Esophagus muscularis mucosa (tissue), 4 donors: ENCODE results near the gene ITGB8. TPM values are rescaled to one million over a fixed set of nuclear protein-coding genes. Genes with fewer than 3 reads are reported as not detected.
"Not testable (repeated sequence)": the region's sequence is repeated elsewhere in the genome, so short reads cannot be mapped to it uniquely, and the experiment has no call there.

ENCODE experiments used
- DNase-seq: peaks from one replicate; pipeline ENCODE4 v3.0.0-alpha.2; 2017; ENCODE audit errors: extremely low spot score
- H3K27ac ChIP-seq, 4 donors: fragments of 200-600 bp; sonication (generic); replicated peaks in 1 of 4; 1 replicate in 3 of 4; 2 replicates in 1 of 4; pipeline ENCODE4 v1.5.1; 2016 to 2019; ENCODE audit warnings: mild to moderate bottlenecking in 1 of 4
- H3K27me3 ChIP-seq, 4 donors: fragments of 200-600 bp; sonication (generic); one replicate each; pipeline versions ENCODE4 v1.5.1 to v1.6.0; 2016 to 2019
- H3K36me3 ChIP-seq, 4 donors: fragments of 200-600 bp; sonication (generic); one replicate each; pipeline ENCODE4 v1.5.1; 2016 to 2019
- H3K4me1 ChIP-seq, 4 donors: fragments of 200-600 bp; sonication (generic); one replicate each; pipeline ENCODE4 v1.5.1; 2016 to 2019
- H3K4me3 ChIP-seq, 4 donors: fragments of 200-600 bp; sonication (generic); 1 replicate in 2 of 4; 2 replicates in 2 of 4; pipeline ENCODE4 v1.5.1; 2016 to 2019; ENCODE audit warnings: mild to moderate bottlenecking in 4 of 4, moderate library complexity in 1 of 4
- H3K9me3 ChIP-seq, 4 donors: fragments of 200-600 bp; sonication (generic); 1 replicate in 3 of 4; 2 replicates in 1 of 4; pipeline ENCODE4 v1.5.1; 2016 to 2019
- CTCF ChIP-seq, 3 experiments: fragments of 200-600 bp in 2 of 3; fragments of 450-650 bp in 1 of 3; sonication (generic) in 2 of 3; IDR thresholded peaks; one replicate each; pipeline ENCODE4 v1.5.1; 2017 to 2019; ENCODE audit warnings: antibody characterized with exemption in 3 of 3, mild to moderate bottlenecking in 2 of 3, moderate library complexity in 1 of 3
- EP300 ChIP-seq: sonication (generic); formaldehyde crosslinking; IDR thresholded peaks from one replicate; pipeline ENCODE4 v1.6.1; 2017; ENCODE audit warnings: antibody characterized with exemption
- POLR2A ChIP-seq: fragments of 450-650 bp; IDR thresholded peaks from one replicate; pipeline ENCODE4 v1.6.1; 2017; ENCODE audit warnings: antibody characterized with exemption, moderate library complexity, mild to moderate bottlenecking, low read depth
- POLR2AphosphoS5 ChIP-seq, 2 donors: sonication (generic); formaldehyde crosslinking; IDR thresholded peaks; one replicate each; pipeline ENCODE4 v1.6.1; 2017; ENCODE audit warnings: antibody characterized with exemption in 2 of 2
- WGBS: methylation state at CpG from one replicate; pipeline ENCODE4 v1.1.5; 2018; 5-methylcytosine and 5-hydroxymethylcytosine counted together
- intact Hi-C: fragments of 100-400 bp; cut with DNase I; formaldehyde crosslinking; loops from one replicate; pipeline ENCODE4 v1.15.1; 2023
- total RNA-seq, 4 donors: library from RNA; depleted of rRNA; stranded (reverse); fragments of >200 nt; gene quantifications; one replicate each; pipeline versions ENCODE4 v1.1.0 to v1.2.1, GENCODE V29; 2016

The ITGB8 gene
- total RNA-seq, 4 donors from 2014 or later, result 19.5 to 30.4 (median 21.5) TPM

- peaks cover 0 to 22% (median 10%) of the 10 kb centered on the region in 4 donors for H3K4me1 ChIP-seq
- no peak overlapping the region for H3K27ac ChIP-seq
- DNase-seq, result no peak
- intact Hi-C loops, result no loop called here
- H3K27me3 ChIP-seq, result no peaks in the 10 kb centered on the region
- H3K4me3 ChIP-seq, result no peak overlapping the region
- TF ChIP-seq EP300, result no peak
- TF ChIP-seq POLR2AphosphoS5 (IDR thresholded peaks at IDR 0.05), result no peak
- no peak for TF ChIP-seq CTCF (IDR thresholded peaks at IDR 0.05)
- no peak for TF ChIP-seq POLR2A
- H3K9me3 ChIP-seq, result no peaks in the 10 kb centered on the region
- WGBS, result 76% methylated on average over 4 of the region's 4 CpGs
- no peaks in the 10 kb centered on the region for H3K36me3 ChIP-seq
Measured at GRCh38 chr7:20301311-20301939, 29.3 kb upstream of the ITGB8 start.

GRCh38 chr7:20302300-20302699 lies 28.4 kb upstream of the ITGB8 start:
- H3K9me3 ChIP-seq, H3K27ac ChIP-seq, H3K4me3 ChIP-seq, intact Hi-C loops, H3K36me3 ChIP-seq, H3K27me3 ChIP-seq, DNase-seq: not testable (repeated sequence)
- peaks cover 0 to 26% (median 16%) of the 10 kb centered on the region in 4 donors for H3K4me1 ChIP-seq
- 97% methylated on average over 16 of the region's 16 CpGs for WGBS

DNA sequence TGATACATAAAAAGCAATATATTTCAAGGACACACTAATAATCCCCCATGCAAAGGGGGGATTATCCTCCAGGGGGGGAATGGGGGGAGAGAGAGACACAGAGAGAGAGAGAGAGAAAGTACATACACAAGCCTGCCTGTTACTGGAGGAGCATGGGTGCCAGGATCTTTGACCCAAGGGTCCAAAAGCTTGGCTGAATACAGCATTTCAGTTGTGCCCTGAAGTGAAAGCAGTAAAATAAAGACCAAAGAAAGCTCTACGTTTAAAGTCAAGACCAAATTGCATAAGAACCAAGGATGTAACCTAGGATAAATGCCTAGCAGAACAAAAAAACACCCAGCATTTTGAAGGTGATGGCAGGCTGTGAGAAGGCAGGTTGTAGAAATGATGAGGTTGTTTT lies 27.8 kb upstream of the ITGB8 start:
- Histone ChIP-seq H3K9me3 (no peaks in the 10 kb centered on the region), H3K4me3 (no peak overlapping the region), H3K27ac (no peak overlapping the region), H3K27me3 (no peaks in the 10 kb centered on the region), H3K36me3 (no peaks in the 10 kb centered on the region), H3K4me1 (peaks cover 0 to 32% (median 19%) of the 10 kb centered on the region in 4 donors)
- 78% methylated on average over 1 of the region's 1 CpG for WGBS
- TF ChIP-seq CTCF (IDR thresholded peaks at IDR 0.05), result no peak
- no peak for TF ChIP-seq EP300
- TF ChIP-seq POLR2AphosphoS5 (IDR thresholded peaks at IDR 0.05), result no peak
- TF ChIP-seq POLR2A, result no peak
- DNase-seq, result no peak
- intact Hi-C loops, result no loop called here

- intact Hi-C loops, result no loop called here
- no peak for TF ChIP-seq POLR2A
- no peak for TF ChIP-seq POLR2AphosphoS5 (IDR thresholded peaks at IDR 0.05)
- TF ChIP-seq EP300, result no peak
- TF ChIP-seq CTCF (IDR thresholded peaks at IDR 0.05), result no peak
- Histone ChIP-seq H3K36me3 (no peaks in the 10 kb centered on the region), H3K9me3 (no peaks in the 10 kb centered on the region), H3K4me1 (peaks cover 0 to 26% (median 16%) of the 10 kb centered on the region in 4 donors), H3K4me3 (no peak overlapping the region), H3K27me3 (no peaks in the 10 kb centered on the region), H3K27ac (no peak overlapping the region)
- DNase-seq, result no peak
- 91% methylated on average over 4 of the region's 4 CpGs for WGBS
Measured at GRCh38 chr7:20304366-20304765, 26.3 kb upstream of the ITGB8 start.

DNA sequence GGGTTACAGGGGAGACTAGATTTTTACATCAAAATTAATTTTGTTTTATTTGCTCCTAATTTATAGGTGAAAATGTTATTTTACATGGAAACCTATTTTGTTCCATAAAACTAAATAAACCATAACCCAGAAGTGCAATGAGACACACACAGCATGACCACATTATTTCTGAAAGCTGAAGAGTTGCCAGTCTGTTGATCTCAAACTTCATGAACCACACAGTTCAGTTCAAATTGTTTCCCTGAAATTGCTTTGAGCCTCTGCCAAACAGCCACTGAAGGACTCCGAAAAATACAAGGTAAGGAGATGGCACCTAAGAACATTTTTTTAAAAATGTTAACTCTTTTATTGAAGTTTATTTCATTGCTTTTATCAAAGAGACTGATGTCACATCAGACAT lies 25.0 kb upstream of the ITGB8 start:
- no peaks in the 10 kb centered on the region for H3K27me3 ChIP-seq
- TF ChIP-seq POLR2AphosphoS5 (IDR thresholded peaks at IDR 0.05) (no peak), EP300 (no peak), CTCF (IDR thresholded peaks at IDR 0.05) (no peak), POLR2A (no peak)
- no peaks in the 10 kb centered on the region for H3K36me3 ChIP-seq
- H3K27ac ChIP-seq, result no peak overlapping the region
- H3K4me3 ChIP-seq, result no peak overlapping the region
- WGBS, result 67% methylated on average over 1 of the region's 1 CpG
- H3K9me3 ChIP-seq, result no peaks in the 10 kb centered on the region
- H3K4me1 ChIP-seq, result peaks cover 0 to 18% (median 11%) of the 10 kb centered on the region in 4 donors
- intact Hi-C loops, result no loop called here
- DNase-seq, result no peak
